Astrocyte (in vitro differentiated cells and primary cell): ENCODE data around the gene DENND5B. TPM values are rescaled to one million over a fixed set of nuclear protein-coding genes. Genes with fewer than 3 reads are reported as not detected.

ENCODE experiments used
- DNase-seq: peaks from one replicate; pipeline ENCODE4 v3.0.0-alpha.2; 2010; ENCODE audit warnings: low read depth
- FAIRE-seq: peaks from 2 replicates; lab custom pipeline; 2011; peaks lifted over from hg19 to GRCh38; lab: Jason Lieb, UNC
- H2AFZ ChIP-seq: 2 replicates; pipeline ENCODE4 v1.6.0; 2012; ENCODE audit warnings: low read depth, low read length, inconsistent platforms
- H3K27ac ChIP-seq: 2 replicates; pipeline ENCODE4 v1.5.1; 2011; ENCODE audit warnings: low read depth, low read length, inconsistent platforms
- H3K27me3 ChIP-seq: 2 replicates; pipeline ENCODE4 v1.6.0; 2011; ENCODE audit warnings: low read length, inconsistent platforms; ENCODE audit not compliant: insufficient read depth
- H3K36me3 ChIP-seq: 2 replicates; pipeline ENCODE4 v1.5.1; 2011; ENCODE audit warnings: low read length, inconsistent platforms; ENCODE audit not compliant: insufficient read depth
- H3K4me1 ChIP-seq: 2 replicates; pipeline ENCODE4 v1.5.1; 2011; ENCODE audit warnings: low read length, inconsistent platforms; ENCODE audit not compliant: insufficient read depth
- H3K4me2 ChIP-seq: 2 replicates; pipeline ENCODE4 v1.6.0; 2012; ENCODE audit warnings: low read length, inconsistent platforms
- H3K4me3 ChIP-seq: 2 replicates; pipeline ENCODE4 v1.5.1; 2011; ENCODE audit warnings: low read depth, mild to moderate bottlenecking, low read length, inconsistent platforms; ENCODE audit not compliant: insufficient read depth
- H3K79me2 ChIP-seq: 2 replicates; pipeline ENCODE4 v1.6.0; 2012; ENCODE audit warnings: mild to moderate bottlenecking, low read length, inconsistent platforms; ENCODE audit not compliant: insufficient read depth
- H3K9ac ChIP-seq: 2 replicates; pipeline ENCODE4 v1.6.0; 2012; ENCODE audit warnings: mild to moderate bottlenecking, low read length, inconsistent platforms
- H3K9me3 ChIP-seq: 2 replicates; pipeline ENCODE4 v1.5.1; 2012; ENCODE audit warnings: low read depth, mild to moderate bottlenecking, low read length, inconsistent platforms; ENCODE audit not compliant: insufficient read depth
- H4K20me1 ChIP-seq: 2 replicates; pipeline ENCODE4 v1.6.0; 2012; ENCODE audit warnings: low read length, inconsistent platforms; ENCODE audit not compliant: insufficient read depth
- H3K27ac Mint-ChIP-seq: one replicate; pipeline ENCODE4 v1.8.0; 2021; ENCODE audit warnings: mild to moderate bottlenecking, mixed read lengths; ENCODE audit not compliant: unreplicated experiment
- H3K27me3 Mint-ChIP-seq: one replicate; pipeline ENCODE4 v1.8.0; 2021; ENCODE audit warnings: low read depth, mixed read lengths; ENCODE audit not compliant: unreplicated experiment
- H3K36me3 Mint-ChIP-seq: one replicate; pipeline ENCODE4 v1.8.0; 2021; ENCODE audit warnings: low read depth, mixed read lengths; ENCODE audit not compliant: unreplicated experiment
- H3K4me1 Mint-ChIP-seq: one replicate; pipeline ENCODE4 v1.8.0; 2021; ENCODE audit warnings: low read depth, mixed read lengths; ENCODE audit not compliant: unreplicated experiment
- H3K4me3 Mint-ChIP-seq: one replicate; pipeline ENCODE4 v1.8.0; 2021; ENCODE audit warnings: mild to moderate bottlenecking, moderate library complexity, mixed read lengths; ENCODE audit not compliant: unreplicated experiment
- H3K9me3 Mint-ChIP-seq: one replicate; pipeline ENCODE4 v1.8.0; 2021; ENCODE audit warnings: mild to moderate bottlenecking, mixed read lengths; ENCODE audit not compliant: unreplicated experiment
- CTCF ChIP-seq: IDR thresholded peaks from 2 replicates; pipeline ENCODE4 v1.5.1; 2011; ENCODE audit warnings: low read depth, mild to moderate bottlenecking, inconsistent platforms, low read length, moderate library complexity; ENCODE audit not compliant: insufficient read depth
- EZH2 ChIP-seq: IDR thresholded peaks from 2 replicates; pipeline ENCODE4 v1.6.1; 2012; ENCODE audit warnings: mild to moderate bottlenecking, low read length, inconsistent platforms; ENCODE audit not compliant: insufficient read depth
- total RNA-seq: library from RNA; stranded (reverse); gene quantifications from 2 replicates; pipeline ENCODE4 v1.2.1, GENCODE V29; 2021

The DENND5B gene
- total RNA-seq, 1 donor from 2014 or later = 22.7 TPM

DNA sequence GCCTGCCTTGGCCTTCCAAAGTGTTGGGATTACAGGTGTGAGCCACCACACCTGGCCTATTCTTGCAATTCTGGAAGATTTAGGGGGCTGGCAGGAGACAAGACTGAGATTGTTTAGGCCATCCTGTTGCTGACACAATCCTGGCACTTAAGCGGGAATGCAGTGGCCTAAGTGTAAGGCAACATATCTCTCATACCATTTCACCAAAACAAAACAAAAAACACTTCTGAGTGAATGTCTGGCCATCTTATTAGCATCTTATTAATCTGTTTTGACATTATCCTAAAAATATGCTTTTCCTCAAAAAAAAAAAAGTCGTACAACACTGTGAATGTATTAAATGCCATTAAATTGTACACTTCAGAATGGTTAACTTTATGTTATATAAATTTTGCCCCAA is 67.6 kb downstream of the DENND5B start:
- H3K27me3 Mint-ChIP-seq = no peaks in the 10 kb centered on the region
- Histone ChIP-seq H3K4me2 (no peak overlapping the region), H3K36me3 (no peaks in the 10 kb centered on the region), H3K4me3 (no peak overlapping the region), H3K27ac (no peak overlapping the region), H3K9ac (no peak overlapping the region), H3K27me3 (no peaks in the 10 kb centered on the region), H3K9me3 (no peaks in the 10 kb centered on the region), H3K4me1 (peaks cover 32% of the 10 kb centered on the region), H2AFZ (no peak overlapping the region), H4K20me1 (no peaks in the 10 kb centered on the region), H3K79me2 (peaks cover 48% of the 10 kb centered on the region)
- no peak overlapping the region for H3K27ac Mint-ChIP-seq
- TF ChIP-seq CTCF (no peak), EZH2 (no peak)
- peak; percentile 23 for DNase-seq
- FAIRE-seq = no peak
- H3K4me1 Mint-ChIP-seq = peaks cover 32% of the 10 kb centered on the region
- no peaks in the 10 kb centered on the region for H3K36me3 Mint-ChIP-seq
- H3K9me3 Mint-ChIP-seq = no peaks in the 10 kb centered on the region
- H3K4me3 Mint-ChIP-seq = no peak overlapping the region

GRCh38 chr12:31522607-31523006 is 68.3 kb downstream of the DENND5B start:
- H3K4me1 ChIP-seq = peaks cover 39% of the 10 kb centered on the region
- peaks cover 48% of the 10 kb centered on the region for H3K79me2 ChIP-seq
- no peaks in the 10 kb centered on the region for H4K20me1 ChIP-seq
- Mint-ChIP-seq H3K9me3 (no peaks in the 10 kb centered on the region), H3K27me3 (no peaks in the 10 kb centered on the region), H3K27ac (no peak overlapping the region), H3K36me3 (no peaks in the 10 kb centered on the region), H3K4me1 (peaks cover 39% of the 10 kb centered on the region), H3K4me3 (no peak overlapping the region)
- DNase-seq (no peak), FAIRE-seq (no peak)
- no peaks in the 10 kb centered on the region for H3K9me3 ChIP-seq
- no peak overlapping the region for H3K4me3 ChIP-seq
- no peak overlapping the region for H3K9ac ChIP-seq
- no peak overlapping the region for H3K4me2 ChIP-seq
- H3K27ac ChIP-seq = no peak overlapping the region
- H2AFZ ChIP-seq = no peak overlapping the region
- no peaks in the 10 kb centered on the region for H3K27me3 ChIP-seq
- H3K36me3 ChIP-seq = no peaks in the 10 kb centered on the region
- TF ChIP-seq CTCF = no peak
- no peak for TF ChIP-seq EZH2

GRCh38 chr12:31521964-31522363 is 69.0 kb downstream of the DENND5B start:
- TF ChIP-seq CTCF (no peak), EZH2 (no peak)
- Histone ChIP-seq H3K4me1 (peaks cover 46% of the 10 kb centered on the region), H3K79me2 (peaks cover 51% of the 10 kb centered on the region), H4K20me1 (no peaks in the 10 kb centered on the region), H3K36me3 (no peaks in the 10 kb centered on the region), H3K27ac (no peak overlapping the region), H3K4me2 (no peak overlapping the region), H3K27me3 (no peaks in the 10 kb centered on the region), H3K9me3 (no peaks in the 10 kb centered on the region), H2AFZ (no peak overlapping the region), H3K9ac (no peak overlapping the region), H3K4me3 (no peak overlapping the region)
- H3K27ac Mint-ChIP-seq = no peak overlapping the region
- H3K36me3 Mint-ChIP-seq = no peaks in the 10 kb centered on the region
- DNase-seq (no peak), FAIRE-seq (no peak)
- no peaks in the 10 kb centered on the region for H3K9me3 Mint-ChIP-seq
- no peak overlapping the region for H3K4me3 Mint-ChIP-seq
- no peaks in the 10 kb centered on the region for H3K27me3 Mint-ChIP-seq
- peaks cover 45% of the 10 kb centered on the region for H3K4me1 Mint-ChIP-seq
